Duodenal mucosa (tissue), 2 donors: Measurements from ENCODE around the gene STAM.

Experiments
- H3K27ac ChIP-seq: one replicate; pipeline ENCODE4 v1.7.0; 2013; ENCODE audit warnings: low read depth, low read length
- H3K27me3 ChIP-seq, 2 donors: one replicate each; pipeline ENCODE4 v1.7.0; 2013; ENCODE audit warnings: low read length in 2 of 2, control low read depth in 1 of 2; ENCODE audit not compliant: insufficient read depth in 2 of 2, control insufficient read depth in 1 of 2
- H3K36me3 ChIP-seq, 2 donors: one replicate each; pipeline ENCODE4 v1.7.0; 2013; ENCODE audit warnings: low read length in 2 of 2, control low read depth in 1 of 2; ENCODE audit not compliant: insufficient read depth in 2 of 2, control insufficient read depth in 1 of 2
- H3K4me1 ChIP-seq, 2 donors: one replicate each; pipeline ENCODE4 v1.7.0; 2013; ENCODE audit warnings: low read length in 2 of 2, control low read depth in 1 of 2; ENCODE audit not compliant: insufficient read depth in 2 of 2, control insufficient read depth in 1 of 2
- H3K4me3 ChIP-seq, 2 donors: one replicate each; pipeline ENCODE4 v1.7.0; 2013; ENCODE audit warnings: low read length in 2 of 2, low read depth in 1 of 2
- H3K9ac ChIP-seq, 2 donors: one replicate each; pipeline ENCODE4 v1.7.0; 2013; ENCODE audit warnings: low read length in 2 of 2, low read depth in 1 of 2
- H3K9me3 ChIP-seq, 2 donors: one replicate each; pipeline ENCODE4 v1.7.0; 2013; ENCODE audit warnings: low read length in 2 of 2, control low read depth in 1 of 2; ENCODE audit not compliant: control insufficient read depth in 1 of 2

Gene STAM

DNA sequence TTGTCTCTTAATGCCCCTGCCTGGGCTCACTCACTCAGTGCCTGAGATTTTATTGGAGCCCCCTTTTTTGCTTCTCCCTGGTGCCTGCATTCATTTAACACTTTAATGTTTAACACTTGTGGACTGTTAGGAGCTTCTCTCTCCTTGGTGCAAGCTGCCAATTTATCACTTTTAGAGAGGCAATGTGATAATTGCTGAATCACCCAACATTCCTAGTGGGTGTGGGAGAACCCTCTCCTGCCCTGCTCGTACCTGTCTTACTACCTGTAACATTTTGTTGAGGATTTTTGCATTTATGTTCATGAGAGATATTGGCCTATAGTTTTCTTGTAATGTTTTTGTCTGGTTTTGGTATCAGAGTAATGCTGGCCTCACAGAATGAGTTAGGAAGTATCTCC lies 13.2 kb downstream of the STAM start:
- Histone ChIP-seq H3K27ac (no peak overlapping the region), H3K36me3 (peaks cover 0 to 5% of the 10 kb centered on the region in 2 donors), H3K9ac (no peak overlapping the region), H3K4me3 (no peak overlapping the region), H3K9me3 (peaks cover 0 to 8% of the 10 kb centered on the region in 2 donors), H3K4me1 (peaks cover 0 to 5% of the 10 kb centered on the region in 2 donors), H3K27me3 (no peaks in the 10 kb centered on the region)

DNA sequence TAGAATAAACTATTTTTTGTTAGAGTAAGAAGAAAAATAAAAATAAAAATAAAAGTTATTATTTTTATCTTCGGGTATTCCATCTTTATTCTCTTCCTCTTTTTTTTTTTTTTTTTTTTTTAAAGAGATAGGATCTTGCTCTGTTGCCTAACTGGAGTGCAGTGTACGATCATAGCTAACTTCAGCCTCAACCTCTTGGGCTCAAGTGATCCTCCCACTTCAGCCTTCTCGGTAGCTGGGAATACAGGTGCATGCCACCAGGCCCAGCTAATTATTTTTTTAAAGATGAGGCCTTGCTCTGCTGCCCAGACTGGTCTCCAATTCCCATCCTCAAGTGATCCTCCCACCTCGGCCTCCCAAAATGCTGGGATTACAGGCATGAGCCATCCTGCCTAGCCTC lies 15.4 kb downstream of the STAM start:
- H3K4me3 ChIP-seq: no peak overlapping the region
- H3K27me3 ChIP-seq: no peaks in the 10 kb centered on the region
- H3K27ac ChIP-seq: no peak overlapping the region
- no peaks in the 10 kb centered on the region for H3K36me3 ChIP-seq
- no peak overlapping the region for H3K9ac ChIP-seq
- no peaks in the 10 kb centered on the region for H3K4me1 ChIP-seq
- no peaks in the 10 kb centered on the region for H3K9me3 ChIP-seq

DNA sequence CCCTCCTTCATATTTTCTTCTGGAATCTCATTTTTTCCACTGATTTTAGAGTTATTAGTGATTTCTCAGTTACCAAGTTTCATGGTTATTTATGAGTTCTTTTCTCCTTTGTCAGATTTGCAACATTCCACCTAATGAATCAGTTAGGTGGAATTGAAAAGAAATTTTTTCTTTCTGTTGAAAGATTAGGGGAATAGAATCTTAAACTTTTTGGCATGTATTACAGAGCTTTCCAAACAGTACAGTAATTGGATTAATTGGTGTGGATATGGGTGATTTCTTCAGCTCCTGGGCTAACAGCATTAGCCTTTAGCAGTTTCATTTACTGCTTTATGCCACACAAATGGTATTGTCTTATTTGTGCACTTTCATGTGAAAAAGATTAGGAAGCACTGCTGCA lies 17.0 kb downstream of the STAM start:
- Histone ChIP-seq H3K36me3 (no peaks in the 10 kb centered on the region), H3K27me3 (no peaks in the 10 kb centered on the region), H3K4me3 (no peak overlapping the region), H3K9ac (no peak overlapping the region), H3K9me3 (no peaks in the 10 kb centered on the region), H3K27ac (no peak overlapping the region), H3K4me1 (no peaks in the 10 kb centered on the region)

DNA sequence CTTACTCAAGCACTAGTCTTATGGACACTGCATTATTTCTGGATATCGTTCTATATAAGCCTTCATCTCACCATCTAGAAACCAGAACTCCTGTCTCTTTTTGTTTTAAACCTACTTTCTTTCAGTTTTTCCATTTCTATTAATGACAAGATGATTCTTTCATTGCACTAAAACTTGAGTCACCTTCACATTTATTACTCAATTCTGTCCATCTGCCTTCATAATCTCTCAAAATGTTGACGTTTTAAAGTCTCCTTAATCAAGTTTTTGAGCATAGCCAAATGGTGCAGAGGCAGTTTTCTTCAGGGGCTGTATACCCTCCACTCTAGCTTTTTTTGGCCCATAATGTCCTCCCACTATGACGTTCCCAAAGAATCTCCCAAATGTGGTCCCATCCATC lies 17.6 kb downstream of the STAM start:
- H3K27me3 ChIP-seq: no peaks in the 10 kb centered on the region
- no peak overlapping the region for H3K9ac ChIP-seq
- no peak overlapping the region for H3K27ac ChIP-seq
- H3K4me1 ChIP-seq: no peaks in the 10 kb centered on the region
- no peaks in the 10 kb centered on the region for H3K9me3 ChIP-seq
- H3K36me3 ChIP-seq: no peaks in the 10 kb centered on the region
- H3K4me3 ChIP-seq: no peak overlapping the region

DNA sequence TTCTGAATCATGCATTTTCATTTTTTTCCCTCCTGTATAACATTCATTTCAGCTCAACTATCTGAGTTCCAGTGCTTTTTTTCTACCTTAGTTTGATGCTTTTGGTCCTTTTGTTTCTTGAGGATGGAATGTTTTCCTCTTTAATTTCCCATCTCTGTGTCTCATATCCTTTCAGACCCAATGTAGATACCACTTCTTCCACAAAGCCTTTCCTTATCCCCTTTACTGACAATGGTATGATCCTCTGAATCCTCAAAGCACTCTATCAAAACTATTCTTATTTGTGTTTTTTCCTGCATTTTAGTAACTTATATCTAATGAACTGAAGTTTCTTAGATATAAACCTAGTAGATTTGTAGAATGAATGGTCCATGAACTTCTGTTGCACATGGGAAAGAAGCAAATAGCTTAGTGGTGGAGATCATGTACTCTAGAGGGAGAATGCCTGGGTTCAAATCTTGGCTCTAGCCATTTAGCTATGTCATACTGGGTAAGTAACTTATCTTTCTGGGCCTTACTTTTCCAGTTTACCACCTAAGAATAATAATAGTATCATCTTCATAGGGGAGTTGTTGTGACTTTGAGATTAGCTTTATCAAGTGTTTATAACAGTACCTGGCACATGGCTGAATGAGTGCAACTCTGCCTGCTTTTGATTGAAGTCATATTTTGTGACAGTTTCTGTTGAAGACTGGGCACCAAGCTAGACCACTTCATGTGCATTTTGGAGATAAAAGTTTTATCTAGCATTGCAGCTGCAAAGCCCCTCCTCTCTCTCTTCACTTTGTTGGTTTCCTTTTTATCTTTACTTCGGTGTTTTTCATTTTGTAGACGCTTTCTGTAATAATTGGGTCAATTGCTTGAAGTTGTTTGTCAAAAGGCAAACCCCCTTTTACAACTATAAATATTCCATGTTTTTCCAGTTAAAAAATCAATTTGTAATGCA lies 18.5 kb downstream of the STAM start:
- Histone ChIP-seq H3K36me3 (no peaks in the 10 kb centered on the region), H3K27ac (no peak overlapping the region), H3K4me1 (no peaks in the 10 kb centered on the region), H3K4me3 (no peak overlapping the region), H3K27me3 (no peaks in the 10 kb centered on the region), H3K9ac (no peak overlapping the region), H3K9me3 (no peaks in the 10 kb centered on the region)

DNA sequence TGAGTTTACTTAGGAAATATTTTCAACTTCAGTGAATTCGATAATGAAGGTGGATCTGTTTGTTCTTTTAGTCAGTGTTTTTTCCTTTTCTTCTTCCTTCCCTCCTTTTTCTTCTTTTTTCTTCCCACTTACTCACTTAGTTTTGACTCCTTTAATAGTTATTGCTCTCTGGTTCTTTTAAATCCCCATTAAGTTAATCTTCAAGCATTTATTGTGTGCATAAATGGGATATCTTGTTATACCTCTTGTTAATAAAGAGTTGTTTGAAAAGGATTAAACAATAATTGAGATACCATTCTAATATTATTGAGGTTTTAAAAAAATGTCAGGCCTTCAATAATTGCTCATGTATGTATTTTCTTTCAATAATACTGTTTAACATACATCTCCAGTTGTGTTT lies 19.5 kb downstream of the STAM start:
- H3K27ac ChIP-seq: no peak overlapping the region
- no peak overlapping the region for H3K9ac ChIP-seq
- peaks cover 0 to 2% of the 10 kb centered on the region in 2 donors for H3K4me1 ChIP-seq
- no peaks in the 10 kb centered on the region for H3K27me3 ChIP-seq
- H3K36me3 ChIP-seq: no peaks in the 10 kb centered on the region
- no peaks in the 10 kb centered on the region for H3K9me3 ChIP-seq
- no peak overlapping the region for H3K4me3 ChIP-seq

DNA sequence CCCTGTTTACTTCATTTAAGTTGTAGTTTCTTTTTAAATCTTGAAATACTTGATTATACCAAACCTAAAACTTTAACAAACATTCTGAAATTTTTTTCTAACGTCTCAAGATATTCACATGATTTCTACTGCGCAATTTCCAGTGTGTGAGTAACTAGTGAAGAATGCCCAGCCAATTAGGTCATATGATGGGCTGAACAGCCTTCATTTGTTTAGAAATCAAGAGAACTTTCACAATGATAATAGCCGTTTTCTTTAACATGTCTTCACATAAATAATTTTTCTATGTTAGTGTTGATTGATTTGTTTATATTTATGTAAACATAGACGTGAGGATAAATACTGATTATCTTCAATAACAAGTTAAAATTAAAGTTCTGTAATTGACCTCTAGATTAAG lies 21.8 kb downstream of the STAM start:
- Histone ChIP-seq H3K4me1 (peaks cover 0 to 6% of the 10 kb centered on the region in 2 donors), H3K9me3 (no peaks in the 10 kb centered on the region), H3K4me3 (no peak overlapping the region), H3K36me3 (no peaks in the 10 kb centered on the region), H3K27me3 (no peaks in the 10 kb centered on the region), H3K27ac (no peak overlapping the region), H3K9ac (no peak overlapping the region)

DNA sequence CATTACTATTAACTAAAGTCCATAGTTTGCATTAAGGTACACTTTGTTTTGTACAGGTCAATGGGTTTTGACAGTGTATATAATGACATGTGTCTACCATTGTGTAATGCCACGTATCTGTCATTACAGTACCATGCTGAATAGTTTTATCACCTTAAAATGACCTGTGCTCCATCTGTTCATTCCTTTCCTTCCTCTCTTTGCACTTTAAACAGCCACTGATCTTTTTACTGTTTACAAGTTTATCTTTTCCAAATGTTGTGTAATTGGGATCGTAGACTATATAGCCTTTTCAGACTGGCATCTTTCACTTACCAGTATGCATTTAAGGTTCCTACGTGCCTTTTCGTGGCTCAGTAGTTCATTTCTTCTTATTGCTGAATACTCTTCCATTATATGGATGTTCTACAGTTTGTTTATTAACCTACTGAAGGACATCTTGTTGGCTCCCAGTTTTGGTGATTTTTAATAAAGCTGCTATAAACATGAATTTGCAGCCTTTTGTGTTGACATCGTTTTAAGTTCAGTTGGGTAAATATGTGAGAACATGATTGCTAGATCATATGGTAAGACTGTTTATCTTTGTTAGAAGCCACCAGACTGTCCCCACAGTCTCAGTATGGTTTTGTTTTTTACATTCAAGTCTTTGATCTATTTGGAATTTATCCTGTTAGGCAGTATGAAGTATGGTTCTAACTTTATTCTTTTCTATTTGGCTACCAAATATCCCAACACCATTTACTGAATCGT lies 24.7 kb downstream of the STAM start:
- H3K9ac ChIP-seq: no peak overlapping the region
- H3K4me1 ChIP-seq: peaks cover 0 to 6% of the 10 kb centered on the region in 2 donors
- H3K36me3 ChIP-seq: no peaks in the 10 kb centered on the region
- no peaks in the 10 kb centered on the region for H3K27me3 ChIP-seq
- no peaks in the 10 kb centered on the region for H3K9me3 ChIP-seq
- no peak overlapping the region for H3K4me3 ChIP-seq
- no peak overlapping the region for H3K27ac ChIP-seq

DNA sequence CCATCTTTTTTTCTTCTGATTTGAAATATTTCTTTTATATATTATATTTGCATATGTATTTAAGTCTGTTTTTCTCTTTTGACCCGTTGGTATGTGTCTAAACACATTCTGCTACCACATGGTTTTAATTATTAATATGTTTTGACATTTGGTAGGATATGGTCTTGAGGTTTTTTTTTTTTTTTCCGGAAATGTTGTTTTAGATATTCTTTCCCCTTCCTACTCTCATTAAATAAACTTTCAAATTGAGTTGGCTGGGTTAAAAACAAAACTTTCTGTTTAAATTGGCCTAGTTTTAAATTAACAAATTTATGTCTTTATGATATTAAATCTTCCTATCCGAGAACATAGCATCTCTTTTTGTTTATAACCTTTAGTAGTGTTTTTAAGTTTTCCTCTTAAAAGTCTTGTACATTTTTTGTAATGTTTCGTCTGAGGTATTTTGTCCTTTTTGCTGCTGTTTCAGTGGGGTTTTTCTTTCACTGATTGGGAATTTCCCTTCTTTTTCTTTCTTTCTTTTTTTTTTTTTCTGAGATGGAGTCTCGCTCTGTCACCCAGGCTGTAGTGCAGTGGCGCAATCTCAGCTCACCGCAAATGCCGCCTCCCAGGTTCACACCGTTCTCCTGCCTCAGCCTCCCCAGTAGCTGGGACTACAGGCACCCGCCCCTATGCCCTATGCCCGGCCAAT lies 25.4 kb downstream of the STAM start:
- peaks cover 0 to 6% of the 10 kb centered on the region in 2 donors for H3K4me1 ChIP-seq
- H3K4me3 ChIP-seq: no peak overlapping the region
- H3K27me3 ChIP-seq: no peaks in the 10 kb centered on the region
- H3K9me3 ChIP-seq: no peaks in the 10 kb centered on the region
- H3K36me3 ChIP-seq: no peaks in the 10 kb centered on the region
- no peak overlapping the region for H3K27ac ChIP-seq
- no peak overlapping the region for H3K9ac ChIP-seq

DNA sequence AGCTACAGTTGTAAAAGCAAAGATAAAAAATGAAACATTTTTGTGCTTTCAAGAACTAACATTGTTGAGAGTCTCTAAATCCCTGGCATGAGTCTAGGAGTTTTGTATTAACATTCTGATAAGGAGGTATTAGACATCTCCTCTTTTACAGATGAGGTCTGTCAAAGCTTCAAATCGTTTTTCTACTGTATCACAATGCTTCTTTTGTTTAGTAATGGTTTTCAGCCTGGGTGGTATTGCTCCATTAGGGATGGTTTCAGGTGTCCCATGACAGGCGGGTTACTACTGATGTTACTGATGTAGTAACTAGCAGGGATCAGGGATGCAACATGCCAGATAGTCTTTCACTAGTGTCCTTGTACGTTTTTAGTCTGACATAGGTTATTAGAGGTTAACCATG lies 27.4 kb downstream of the STAM start:
- H3K4me3 ChIP-seq: no peak overlapping the region
- H3K36me3 ChIP-seq: no peaks in the 10 kb centered on the region
- H3K9ac ChIP-seq: no peak overlapping the region
- H3K27me3 ChIP-seq: no peaks in the 10 kb centered on the region
- H3K27ac ChIP-seq: no peak overlapping the region
- H3K9me3 ChIP-seq: no peaks in the 10 kb centered on the region
- H3K4me1 ChIP-seq: peaks cover 0 to 8% of the 10 kb centered on the region in 2 donors
